ENCODE measurements around the gene SVOPL. TPM values are rescaled to one million over a fixed set of nuclear protein-coding genes. Genes with fewer than 3 reads are reported as not detected.
"Not testable (repeated sequence)": the region's sequence is repeated elsewhere in the genome, so short reads cannot be mapped to it uniquely, and the experiment has no call there.

The SVOPL gene
- total RNA-seq, 3 donors from 2014 or later = not detected

DNA sequence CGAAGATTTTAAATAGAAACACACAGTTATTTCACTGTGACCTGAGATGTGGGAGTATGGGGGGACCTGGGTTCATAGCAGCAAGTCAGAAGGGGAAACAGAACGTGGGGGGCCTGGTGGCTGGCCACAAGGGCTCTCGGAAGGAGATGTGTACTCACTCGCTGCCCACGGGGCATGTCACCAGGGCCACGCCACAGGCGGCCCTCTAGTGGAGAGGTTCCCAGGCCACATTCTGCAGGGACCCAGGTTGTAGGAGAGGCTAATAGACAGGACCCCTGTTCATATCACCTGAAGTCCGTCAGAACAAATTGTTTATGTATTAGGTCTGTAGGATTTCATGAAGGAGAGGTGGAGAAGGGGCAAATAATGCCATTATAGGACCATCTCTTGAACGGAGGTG lies 25.1 kb upstream of the SVOPL start:
- Mint-ChIP-seq H3K4me1 (ENCODE audit: low read depth) (no peaks in the 10 kb centered on the region), H3K36me3 (ENCODE audit: insufficient read depth) (no peaks in the 10 kb centered on the region), H3K4me3 (no peak overlapping the region), H3K27me3 (ENCODE audit: low read depth) (no peaks in the 10 kb centered on the region), H3K9me3 (no peaks in the 10 kb centered on the region)
- ATAC-seq (no peak), DNase-seq (no peak)

DNA sequence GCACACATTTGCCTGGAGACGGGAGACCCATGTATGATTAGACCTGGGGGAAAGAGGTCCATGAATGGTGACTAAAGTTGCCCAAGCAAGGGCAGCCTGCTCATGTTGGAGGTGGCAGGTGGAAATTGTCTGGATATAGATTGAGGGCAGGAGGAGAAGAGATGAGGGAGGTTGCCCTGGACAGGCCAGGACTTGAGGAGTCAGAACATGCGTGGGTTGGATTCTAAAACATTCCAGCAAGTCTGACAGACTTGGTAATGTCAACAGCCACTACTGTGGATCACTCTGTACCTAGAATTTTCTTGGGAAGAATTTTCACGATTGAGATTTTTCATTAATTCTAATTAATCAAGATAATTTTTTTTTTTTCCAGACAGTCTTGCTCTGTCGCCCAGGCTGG lies 19.1 kb upstream of the SVOPL start:
- DNase-seq = no peak
- peaks cover 6% of the 10 kb centered on the region for H3K27me3 Mint-ChIP-seq (ENCODE audit: low read depth)
- H3K4me1 Mint-ChIP-seq (ENCODE audit: low read depth) = peaks cover 8% of the 10 kb centered on the region
- H3K4me3 Mint-ChIP-seq = no peak overlapping the region
- no peak for ATAC-seq
- no peaks in the 10 kb centered on the region for H3K36me3 Mint-ChIP-seq (ENCODE audit: insufficient read depth)
- no peaks in the 10 kb centered on the region for H3K9me3 Mint-ChIP-seq

GRCh38 chr7:138716889-138717288 lies 15.7 kb upstream of the SVOPL start:
- ATAC-seq (no peak), DNase-seq (no peak)
- Mint-ChIP-seq H3K9me3 (no peaks in the 10 kb centered on the region), H3K27me3 (ENCODE audit: low read depth) (peaks cover 6% of the 10 kb centered on the region), H3K36me3 (ENCODE audit: insufficient read depth) (no peaks in the 10 kb centered on the region), H3K4me1 (ENCODE audit: low read depth) (peaks cover 12% of the 10 kb centered on the region), H3K4me3 (peak overlapping the region; percentile 30)

DNA sequence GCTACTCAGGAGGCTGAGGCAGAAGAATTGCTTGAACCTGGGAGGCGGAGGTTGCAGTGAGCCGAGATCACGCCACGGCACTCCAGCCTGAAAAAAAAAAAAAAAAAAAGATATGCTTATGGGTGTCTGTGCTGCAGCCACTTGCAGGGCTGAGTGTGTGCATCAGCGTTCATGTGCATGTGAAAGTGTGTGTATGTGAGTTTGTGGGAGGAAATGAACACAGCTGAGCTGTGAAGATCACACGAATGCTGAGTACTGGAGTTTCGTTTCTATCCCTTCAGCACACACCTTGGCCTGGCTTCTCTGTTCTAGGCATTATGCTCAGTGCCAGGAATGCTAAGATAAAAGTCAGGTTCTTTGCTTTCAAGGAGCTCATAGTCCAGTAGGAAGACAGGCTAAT lies 12.0 kb upstream of the SVOPL start:
- DNase-seq (no peak), ATAC-seq (no peak)
- Mint-ChIP-seq H3K4me1 (ENCODE audit: low read depth) (peaks cover 12% of the 10 kb centered on the region), H3K4me3 (no peak overlapping the region), H3K27me3 (ENCODE audit: low read depth) (peaks cover 6% of the 10 kb centered on the region), H3K9me3 (no peaks in the 10 kb centered on the region), H3K36me3 (ENCODE audit: insufficient read depth) (no peaks in the 10 kb centered on the region)

- ATAC-seq (no peak), DNase-seq (no peak)
- H3K4me1 Mint-ChIP-seq (ENCODE audit: low read depth) = peaks cover 9% of the 10 kb centered on the region
- H3K27me3 Mint-ChIP-seq (ENCODE audit: low read depth) = peaks cover 6% of the 10 kb centered on the region
- H3K4me3 Mint-ChIP-seq = no peak overlapping the region
- no peaks in the 10 kb centered on the region for H3K9me3 Mint-ChIP-seq
- no peaks in the 10 kb centered on the region for H3K36me3 Mint-ChIP-seq (ENCODE audit: insufficient read depth)
Measured at GRCh38 chr7:138712652-138713051, 11.5 kb upstream of the SVOPL start.

- ATAC-seq (no peak), DNase-seq (no peak)
- Mint-ChIP-seq H3K4me1 (ENCODE audit: low read depth) (peaks cover 4% of the 10 kb centered on the region), H3K36me3 (ENCODE audit: insufficient read depth) (no peaks in the 10 kb centered on the region), H3K4me3 (no peak overlapping the region), H3K27me3 (ENCODE audit: low read depth) (no peaks in the 10 kb centered on the region), H3K9me3 (no peaks in the 10 kb centered on the region)
Measured at GRCh38 chr7:138710536-138711385, 9.6 kb upstream of the SVOPL start.

DNA sequence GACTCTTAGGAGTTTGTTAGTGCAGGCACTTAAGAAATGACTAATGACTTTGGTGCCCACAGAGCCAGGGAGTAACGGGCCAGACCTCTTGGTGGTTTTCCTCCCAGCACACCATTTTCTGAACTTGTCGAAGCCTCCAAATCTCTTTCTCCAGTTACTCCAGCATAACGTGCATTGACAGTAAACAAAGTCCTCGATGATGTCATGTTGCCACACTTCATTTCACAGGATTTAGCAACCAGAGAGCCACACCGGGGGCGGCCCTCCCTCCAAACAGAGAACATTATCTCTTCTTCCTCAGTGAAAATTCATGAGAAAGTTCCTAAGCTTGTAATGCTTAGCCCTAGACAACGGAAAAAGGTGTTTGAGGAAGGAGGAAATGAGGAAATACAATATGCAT lies 4.0 kb upstream of the SVOPL start:
- DNase-seq (no peak), ATAC-seq (no peak)
- Mint-ChIP-seq H3K4me1 (ENCODE audit: low read depth) (no peaks in the 10 kb centered on the region), H3K36me3 (ENCODE audit: insufficient read depth) (no peaks in the 10 kb centered on the region), H3K9me3 (no peaks in the 10 kb centered on the region), H3K27me3 (ENCODE audit: low read depth) (no peaks in the 10 kb centered on the region), H3K4me3 (no peak overlapping the region)

DNA sequence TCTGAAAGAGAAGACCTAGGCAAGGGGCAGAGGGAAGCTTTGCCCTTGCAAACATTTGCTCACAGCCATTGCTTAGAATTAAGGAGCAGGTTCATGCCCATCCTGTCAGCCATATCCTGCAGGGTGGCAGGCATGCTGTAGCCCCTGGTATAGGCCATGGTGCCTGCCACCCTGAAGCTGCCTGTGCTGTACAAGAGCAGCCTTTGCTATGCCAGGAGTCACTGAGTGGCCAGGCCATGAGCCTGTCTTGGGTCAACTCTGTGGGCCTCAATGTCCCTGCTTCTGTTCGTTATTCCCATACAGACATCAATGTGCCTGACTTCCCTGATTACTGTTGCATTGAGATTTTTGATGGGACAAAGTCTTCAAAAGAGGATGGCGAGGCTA lies 368 bp upstream of the SVOPL start:
- H3K36me3 Mint-ChIP-seq (ENCODE audit: insufficient read depth) = no peaks in the 10 kb centered on the region
- no peak for DNase-seq
- peaks cover 4% of the 10 kb centered on the region for H3K27me3 Mint-ChIP-seq (ENCODE audit: low read depth)
- ATAC-seq = no peak
- no peaks in the 10 kb centered on the region for H3K9me3 Mint-ChIP-seq
- H3K4me3 Mint-ChIP-seq = no peak overlapping the region
- no peaks in the 10 kb centered on the region for H3K4me1 Mint-ChIP-seq (ENCODE audit: low read depth)

GRCh38 chr7:138699661-138700060 lies 1.5 kb downstream of the SVOPL start:
- Mint-ChIP-seq H3K36me3 (ENCODE audit: insufficient read depth) (no peaks in the 10 kb centered on the region), H3K4me3 (no peak overlapping the region), H3K4me1 (ENCODE audit: low read depth) (no peaks in the 10 kb centered on the region), H3K9me3 (no peaks in the 10 kb centered on the region), H3K27me3 (ENCODE audit: low read depth) (peaks cover 4% of the 10 kb centered on the region)
- DNase-seq (no peak), ATAC-seq (no peak)

- H3K36me3 Mint-ChIP-seq (ENCODE audit: insufficient read depth) = no peaks in the 10 kb centered on the region
- peaks cover 4% of the 10 kb centered on the region for H3K27me3 Mint-ChIP-seq (ENCODE audit: low read depth)
- H3K9me3 Mint-ChIP-seq = no peaks in the 10 kb centered on the region
- H3K4me3 Mint-ChIP-seq = no peak overlapping the region
- no peaks in the 10 kb centered on the region for H3K4me1 Mint-ChIP-seq (ENCODE audit: low read depth)
- DNase-seq = no peak
- no peak for ATAC-seq
Measured at GRCh38 chr7:138698281-138698680, 2.9 kb downstream of the SVOPL start.

- no peaks in the 10 kb centered on the region for H3K9me3 Mint-ChIP-seq
- H3K27me3 Mint-ChIP-seq (ENCODE audit: low read depth) = peaks cover 4% of the 10 kb centered on the region
- H3K36me3 Mint-ChIP-seq (ENCODE audit: insufficient read depth) = no peaks in the 10 kb centered on the region
- ATAC-seq = no peak
- no peaks in the 10 kb centered on the region for H3K4me1 Mint-ChIP-seq (ENCODE audit: low read depth)
- H3K4me3 Mint-ChIP-seq = no peak overlapping the region
- no peak for DNase-seq
Measured at GRCh38 chr7:138697535-138698182, 3.5 kb downstream of the SVOPL start.

DNA sequence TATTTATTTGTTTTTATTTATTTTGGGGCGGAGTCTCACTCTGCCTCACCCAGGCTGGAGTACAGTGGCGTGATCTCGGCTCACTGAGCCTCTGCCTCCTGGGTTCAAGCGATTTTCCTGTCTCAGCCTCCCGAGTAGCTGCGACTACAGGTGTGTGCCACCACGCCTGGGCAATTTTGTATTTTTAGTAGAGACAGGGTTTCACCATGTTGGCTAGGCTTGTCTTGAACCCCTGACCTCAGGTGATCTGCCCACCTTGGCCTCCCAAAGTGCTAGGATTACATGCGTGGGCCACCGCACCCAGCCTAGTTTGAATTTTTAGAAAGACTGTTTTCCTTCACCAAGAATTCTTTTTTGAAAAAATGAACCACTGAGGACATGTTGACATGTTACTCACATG lies 5.4 kb downstream of the SVOPL start:
- ATAC-seq; H3K4me1 Mint-ChIP-seq (ENCODE audit: low read depth): not testable (repeated sequence)

DNA sequence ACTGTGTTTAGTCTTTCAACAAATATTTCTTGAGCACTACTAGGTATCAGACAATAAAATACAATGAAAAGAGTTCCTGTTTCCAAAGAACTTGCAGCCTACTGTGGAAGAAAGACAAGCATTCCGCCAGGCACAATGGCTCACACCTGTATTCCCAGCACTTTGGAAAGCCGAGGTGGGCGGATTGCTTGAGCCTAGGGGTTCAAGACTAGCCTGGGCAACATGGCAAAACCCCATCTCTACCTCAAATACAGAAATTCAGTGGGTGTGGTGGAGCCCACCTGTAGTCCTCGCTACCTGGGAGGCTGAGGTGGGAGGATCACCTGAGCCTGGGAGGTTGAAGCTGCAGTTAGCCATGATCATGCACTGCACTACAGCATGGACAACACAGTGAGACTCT lies 6.1 kb downstream of the SVOPL start:
- Mint-ChIP-seq H3K4me3 (no peak overlapping the region), H3K4me1 (ENCODE audit: low read depth) (no peaks in the 10 kb centered on the region), H3K27me3 (ENCODE audit: low read depth) (peaks cover 4% of the 10 kb centered on the region), H3K9me3 (no peaks in the 10 kb centered on the region), H3K36me3 (ENCODE audit: insufficient read depth) (no peaks in the 10 kb centered on the region)
- DNase-seq (no peak), ATAC-seq (no peak)

More for the DNA sequence above, 5.4 kb downstream of the SVOPL start:
- not testable (repeated sequence) for H3K36me3 Mint-ChIP-seq (ENCODE audit: insufficient read depth); H3K9me3 Mint-ChIP-seq; H3K27me3 Mint-ChIP-seq (ENCODE audit: low read depth); H3K4me3 Mint-ChIP-seq; DNase-seq

DNA sequence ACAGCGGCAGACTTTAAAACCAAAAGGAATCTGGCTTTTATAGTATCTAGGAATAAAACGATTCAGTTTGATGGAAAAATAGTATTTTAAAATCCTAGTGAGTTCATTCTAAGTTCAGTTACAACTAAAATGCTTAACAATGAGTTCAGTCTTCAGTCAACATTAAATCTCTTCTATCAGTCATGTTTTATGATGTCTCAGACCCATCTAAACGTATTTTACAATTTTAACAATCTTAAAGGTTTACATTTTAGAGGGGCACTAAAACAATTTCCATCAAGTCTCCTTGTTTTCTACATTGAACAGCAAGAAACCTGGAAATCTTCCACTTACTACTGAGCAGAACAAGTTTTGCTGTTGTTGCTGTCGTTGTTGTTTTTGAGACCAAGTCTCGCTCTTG lies 10.0 kb downstream of the SVOPL start:
- peaks cover 8% of the 10 kb centered on the region for H3K27me3 Mint-ChIP-seq (ENCODE audit: low read depth)
- no peaks in the 10 kb centered on the region for H3K4me1 Mint-ChIP-seq (ENCODE audit: low read depth)
- H3K4me3 Mint-ChIP-seq = no peak overlapping the region
- ATAC-seq = no peak
- DNase-seq = no peak
- peaks cover 4% of the 10 kb centered on the region for H3K9me3 Mint-ChIP-seq
- no peaks in the 10 kb centered on the region for H3K36me3 Mint-ChIP-seq (ENCODE audit: insufficient read depth)

GRCh38 chr7:138690495-138690894 lies 10.7 kb downstream of the SVOPL start:
- no peaks in the 10 kb centered on the region for H3K36me3 Mint-ChIP-seq (ENCODE audit: insufficient read depth)
- no peak for DNase-seq
- H3K4me3 Mint-ChIP-seq = no peak overlapping the region
- ATAC-seq = no peak
- H3K9me3 Mint-ChIP-seq = peaks cover 4% of the 10 kb centered on the region
- H3K4me1 Mint-ChIP-seq (ENCODE audit: low read depth) = no peaks in the 10 kb centered on the region
- H3K27me3 Mint-ChIP-seq (ENCODE audit: low read depth) = peaks cover 8% of the 10 kb centered on the region

Measured in activated T-cell treated with anti-CD3 and anti-CD28 coated beads, Interleukin-2, amount 50 U/mL, for 4 hours (primary cell).